ENCODE measurements around the gene REEP6. TPM values are rescaled to one million over a fixed set of nuclear protein-coding genes. Genes with fewer than 3 reads are reported as not detected.
A peak's percentile ranks its signal among the peaks of the same experiment; 100 is the strongest.

Gene REEP6
- total and polyA plus RNA-seq, 2 donors (not counting 1 experiment from before 2014, with no cell fraction given): 0.47 to 0.99 TPM

DNA sequence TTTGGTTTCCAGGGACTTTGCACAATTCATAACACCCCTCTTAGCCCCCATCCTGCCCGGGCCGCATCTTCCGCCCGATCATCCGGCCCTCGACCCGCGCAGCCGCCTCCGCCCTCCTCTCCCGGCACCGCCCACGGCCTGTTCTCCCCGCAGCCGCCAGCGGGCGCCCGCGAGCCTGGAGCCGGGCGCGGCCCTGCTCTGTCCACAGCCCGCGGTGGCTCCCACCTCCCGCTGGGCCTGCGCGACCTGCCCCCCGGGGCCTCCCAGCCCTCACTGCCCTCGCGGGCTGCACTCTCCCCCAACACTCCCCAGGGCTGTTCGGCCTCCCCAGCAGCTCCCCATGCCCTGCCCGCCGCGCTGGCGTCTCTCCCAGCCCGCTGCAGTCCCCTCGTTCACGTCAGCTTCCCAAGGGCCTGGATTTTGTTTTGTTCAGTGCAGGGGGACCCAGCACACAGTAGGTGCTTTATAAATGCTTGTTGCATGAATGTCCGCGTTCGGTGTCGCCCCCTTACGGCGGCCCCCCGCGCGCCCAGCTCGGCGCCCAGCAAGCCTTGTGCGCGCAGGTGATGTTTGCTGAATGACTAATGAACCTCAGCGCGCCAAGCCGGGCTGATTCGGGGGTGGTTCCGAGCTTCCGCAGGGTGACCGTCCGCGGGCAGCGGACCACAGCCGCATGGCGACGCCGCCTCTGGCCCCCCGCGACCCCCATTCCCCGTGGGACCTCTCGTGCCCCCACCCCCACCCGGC is 45.6 kb upstream of the REEP6 start:
- Histone ChIP-seq H3K27ac (ENCODE audit: insufficient read depth, low read length) (no peak overlapping the region), H3K79me2 (ENCODE audit: control insufficient read depth, insufficient read depth, low read length) (peaks cover 11% of the 10 kb centered on the region), H3K27me3 (ENCODE audit: control insufficient read depth, insufficient read depth, low read length) (peaks cover 31% of the 10 kb centered on the region), H3K36me3 (ENCODE audit: control insufficient read depth, insufficient read depth, low read length) (peaks cover 21% of the 10 kb centered on the region), H3K4me2 (ENCODE audit: extremely low read depth, insufficient read depth, low read length) (peak overlapping the region; percentile 32), H3K9ac (ENCODE audit: insufficient read depth, low read length) (no peak overlapping the region), H4K20me1 (ENCODE audit: control insufficient read depth, extremely low read depth, insufficient read depth, low read length) (no peaks in the 10 kb centered on the region), H3K4me3 (replicated peaks in 1 of 4; ENCODE audit: control extremely low read depth in 1 of 4, insufficient read depth in 1 of 4, low read depth in 3 of 4, low read length in 4 of 4) (peak overlapping the region in 2 of 4 experiments; percentile 5 to 50), H2AFZ (ENCODE audit: low read length) (no peak overlapping the region), H3K4me1 (ENCODE audit: control insufficient read depth, extremely low read depth, insufficient read depth, low read length) (peaks cover 3% of the 10 kb centered on the region), H3K9me3 (ENCODE audit: control insufficient read depth, insufficient read depth, low read depth, low read length) (no peaks in the 10 kb centered on the region)
- peak in 1 of 2 donors; percentile 36 for DNase-seq (ENCODE audit: low read depth in 2 of 2)
- TF ChIP-seq, protein P1, sequence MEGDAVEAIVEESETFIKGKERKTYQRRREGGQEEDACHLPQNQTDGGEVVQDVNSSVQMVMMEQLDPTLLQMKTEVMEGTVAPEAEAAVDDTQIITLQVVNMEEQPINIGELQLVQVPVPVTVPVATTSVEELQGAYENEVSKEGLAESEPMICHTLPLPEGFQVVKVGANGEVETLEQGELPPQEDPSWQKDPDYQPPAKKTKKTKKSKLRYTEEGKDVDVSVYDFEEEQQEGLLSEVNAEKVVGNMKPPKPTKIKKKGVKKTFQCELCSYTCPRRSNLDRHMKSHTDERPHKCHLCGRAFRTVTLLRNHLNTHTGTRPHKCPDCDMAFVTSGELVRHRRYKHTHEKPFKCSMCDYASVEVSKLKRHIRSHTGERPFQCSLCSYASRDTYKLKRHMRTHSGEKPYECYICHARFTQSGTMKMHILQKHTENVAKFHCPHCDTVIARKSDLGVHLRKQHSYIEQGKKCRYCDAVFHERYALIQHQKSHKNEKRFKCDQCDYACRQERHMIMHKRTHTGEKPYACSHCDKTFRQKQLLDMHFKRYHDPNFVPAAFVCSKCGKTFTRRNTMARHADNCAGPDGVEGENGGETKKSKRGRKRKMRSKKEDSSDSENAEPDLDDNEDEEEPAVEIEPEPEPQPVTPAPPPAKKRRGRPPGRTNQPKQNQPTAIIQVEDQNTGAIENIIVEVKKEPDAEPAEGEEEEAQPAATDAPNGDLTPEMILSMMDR (conservative IDR thresholded peaks at IDR 0.05 in 1 of 2, IDR thresholded peaks at IDR 0.05 in 1 of 2; ENCODE audit: low read depth in 1 of 2, low read length in 2 of 2): peak; percentile 43 to 75
- peak; percentile 75 for TF ChIP-seq EZH2 (IDR thresholded peaks at IDR 0.05; ENCODE audit: low read length, missing control alignments)

DNA sequence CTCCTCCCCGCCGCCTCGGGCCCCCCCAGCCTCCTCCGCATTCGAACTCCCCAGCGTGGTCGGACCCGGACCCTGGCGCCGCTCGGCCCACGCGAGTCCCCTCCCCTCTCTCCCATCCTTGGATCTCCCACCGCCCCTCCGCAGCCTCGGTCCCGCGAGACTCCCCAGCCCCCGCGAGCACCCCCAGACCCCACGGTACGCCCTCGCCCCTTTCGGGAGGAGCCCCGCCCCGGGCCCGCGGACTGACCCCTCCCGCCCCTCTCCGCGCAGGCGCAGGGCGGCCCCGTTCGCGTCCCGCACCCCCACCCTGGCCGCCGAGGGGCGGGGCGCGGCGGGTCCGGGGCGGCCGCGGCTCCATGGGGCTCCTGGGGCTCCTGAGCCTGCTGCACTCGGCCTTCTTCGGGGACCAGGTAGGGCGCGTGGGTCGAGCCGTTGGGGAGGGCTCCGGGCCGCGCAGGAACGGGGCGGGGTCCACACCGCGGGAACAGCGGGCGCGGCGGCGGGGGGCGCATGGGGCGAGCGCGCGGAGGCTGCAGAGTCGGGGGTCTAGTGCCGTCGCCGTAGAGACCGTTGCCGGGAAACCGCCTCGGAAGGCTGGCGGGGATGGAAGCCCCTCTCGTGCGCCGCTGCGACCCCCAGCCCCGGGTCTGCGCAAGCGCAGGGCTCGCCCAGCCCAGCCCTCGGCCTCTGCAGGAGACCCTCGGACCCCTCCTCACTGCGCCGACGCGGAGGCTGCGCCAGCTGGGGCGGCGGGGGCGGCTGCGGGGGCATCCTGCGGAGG is 44.9 kb upstream of the REEP6 start:
- Histone ChIP-seq H3K4me1 (ENCODE audit: control insufficient read depth, extremely low read depth, insufficient read depth, low read length) (peaks cover 3% of the 10 kb centered on the region), H3K27me3 (ENCODE audit: control insufficient read depth, insufficient read depth, low read length) (peaks cover 39% of the 10 kb centered on the region), H3K9me3 (ENCODE audit: control insufficient read depth, insufficient read depth, low read depth, low read length) (no peaks in the 10 kb centered on the region), H2AFZ (ENCODE audit: low read length) (no peak overlapping the region), H3K27ac (ENCODE audit: insufficient read depth, low read length) (no peak overlapping the region), H3K4me2 (ENCODE audit: extremely low read depth, insufficient read depth, low read length) (no peak overlapping the region), H3K79me2 (ENCODE audit: control insufficient read depth, insufficient read depth, low read length) (peaks cover 4% of the 10 kb centered on the region), H3K9ac (ENCODE audit: insufficient read depth, low read length) (no peak overlapping the region), H3K4me3 (replicated peaks in 1 of 4; ENCODE audit: control extremely low read depth in 1 of 4, insufficient read depth in 1 of 4, low read depth in 3 of 4, low read length in 4 of 4) (peak overlapping the region in 1 of 4 experiments; percentile 50), H4K20me1 (ENCODE audit: control insufficient read depth, extremely low read depth, insufficient read depth, low read length) (no peaks in the 10 kb centered on the region), H3K36me3 (ENCODE audit: control insufficient read depth, insufficient read depth, low read length) (peaks cover 14% of the 10 kb centered on the region)
- TF ChIP-seq, protein P1 (conservative IDR thresholded peaks at IDR 0.05 in 1 of 2, IDR thresholded peaks at IDR 0.05 in 1 of 2; ENCODE audit: low read depth in 1 of 2, low read length in 2 of 2): no peak
- TF ChIP-seq EZH2 (IDR thresholded peaks at IDR 0.05; ENCODE audit: low read length, missing control alignments): no peak
- no peak for DNase-seq (ENCODE audit: low read depth in 2 of 2)
